ENCODE measurements around the gene MINAR2. TPM values are rescaled to one million over a fixed set of nuclear protein-coding genes. Genes with fewer than 3 reads are reported as not detected.

The MINAR2 gene
- not detected in 5 replicates for total RNA-seq (2022; extraction: Qiagen RNA extraction; ENCODE audit: low read depth)

DNA sequence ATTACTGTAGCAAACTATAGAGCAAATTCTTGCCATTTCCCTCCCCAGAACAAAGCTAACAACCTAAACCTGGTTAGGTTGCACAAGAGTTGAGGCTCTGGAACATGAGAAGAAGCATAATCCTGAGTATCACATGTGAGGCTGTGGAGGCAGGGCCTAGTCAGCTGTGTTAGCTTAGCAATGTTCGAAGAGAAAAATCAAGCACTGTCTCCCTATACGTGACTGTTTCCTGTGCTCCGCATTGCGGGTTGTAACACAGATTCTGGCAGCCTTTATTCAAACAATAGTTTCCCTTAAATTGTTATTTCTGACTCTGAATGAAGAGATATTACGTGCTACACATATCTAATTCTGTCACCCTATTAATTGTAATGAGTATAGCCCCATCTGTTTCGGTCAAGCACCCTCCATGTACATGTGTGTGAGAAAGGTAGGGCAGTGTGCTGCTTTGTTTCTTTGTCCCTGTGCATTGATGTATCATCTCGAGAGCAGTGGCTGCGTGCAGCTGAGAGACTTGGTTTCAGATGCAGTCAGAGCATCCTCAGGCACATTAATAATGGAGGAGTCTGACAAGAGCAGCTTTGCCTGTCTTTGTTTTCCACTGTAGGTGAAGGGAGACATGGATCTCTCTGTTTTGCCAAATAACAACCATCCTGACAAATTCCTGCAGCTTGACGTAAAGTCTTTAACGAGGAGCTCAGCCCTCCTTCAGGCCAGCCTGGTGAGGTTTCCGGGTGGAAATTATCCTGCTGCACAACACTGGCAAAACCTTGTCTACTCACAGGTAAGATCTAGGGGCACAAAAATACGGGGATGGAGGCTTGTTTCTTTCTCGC is at the start of gene MINAR2:
MINAR2 (plus strand) TSS at position 523 of the 836 bp plus-strand sequence; CDS start at position 620, 97 bp downstream.

Other genes starting within 250 kb of the MINAR2 start
- 0.08 to 0.13 TPM (median 0.09 TPM) in 5 replicates for gene CHSY3, start 156.4 kb downstream of the MINAR2 start, total RNA-seq (2022; extraction: Qiagen RNA extraction; ENCODE audit: low read depth)

Data from A549 treated with RU486 at 1 μM for 4 hours (cell line).